ENCODE results near the gene PMEPA1. TPM values are rescaled to one million over a fixed set of nuclear protein-coding genes. Genes with fewer than 3 reads are reported as not detected.

Gene PMEPA1
- total RNA-seq, 1 experiment from 2014 or later: 89.8 TPM

DNA sequence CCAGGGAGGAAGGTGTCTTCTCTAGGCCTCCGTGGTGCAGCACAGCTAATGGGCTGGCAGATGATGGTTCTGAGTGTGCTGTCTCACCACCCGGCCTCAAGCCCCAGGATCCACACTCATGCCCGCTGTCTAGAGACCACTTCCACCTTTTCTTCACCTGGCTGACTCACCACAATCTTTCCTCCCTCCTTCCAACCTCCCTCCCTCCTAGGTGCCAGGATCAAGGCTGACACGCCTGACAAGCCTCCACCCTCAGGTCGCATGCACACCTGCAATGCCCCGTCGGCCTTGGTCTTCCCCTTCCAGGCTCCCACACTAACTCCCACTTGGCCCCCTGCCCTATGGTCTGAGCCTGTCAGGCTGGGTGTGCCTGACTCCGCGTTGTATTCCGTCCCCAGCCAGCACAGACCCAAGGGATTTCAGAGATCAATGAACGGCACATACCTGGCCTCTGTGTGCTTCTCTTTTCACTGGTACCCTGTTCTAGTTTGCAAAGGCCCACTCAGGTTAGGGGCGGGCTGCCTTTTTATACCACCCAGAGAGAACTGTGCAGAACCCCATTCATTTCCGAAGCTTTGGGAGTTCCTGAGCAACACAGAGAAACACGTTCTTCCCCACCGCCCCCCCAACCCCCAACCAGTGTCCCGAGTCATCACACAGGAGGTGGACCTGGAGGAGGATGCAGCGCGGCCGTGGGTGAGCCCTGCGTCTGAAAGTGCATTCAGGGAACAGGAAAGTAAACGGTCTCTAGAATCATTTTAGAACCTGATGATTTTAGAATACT, 39.3 kb downstream of the PMEPA1 start:
- intact Hi-C loops (cut with micrococcal nuclease; ENCODE audit: unreplicated experiment): no loop called here
- H3K36me3 ChIP-seq (ENCODE audit: control insufficient read depth, insufficient read depth, low read length): no peaks in the 10 kb centered on the region
- no peak overlapping the region for H3K4me3 ChIP-seq (ENCODE audit: low read depth in 2 of 2, low read length in 2 of 2)
- in situ Hi-C loops (cut with HindIII; ENCODE audit: low pct_unique_long_range_greater_than_20kb, low sequenced_read_pairs): no loop called here
- ChIA-PET POLR2A (no interaction called here), CTCF (no interaction called here)
- DNase-seq (ENCODE audit: low read depth, low spot score): no peak
- ATAC-seq: no peak
- no peaks in the 10 kb centered on the region for H3K4me1 ChIP-seq (ENCODE audit: control insufficient read depth, insufficient read depth, low read length)
- no peak overlapping the region for H3K27ac ChIP-seq (ENCODE audit: low read length)
- H3K27me3 ChIP-seq (ENCODE audit: control insufficient read depth, insufficient read depth, low read length): no peaks in the 10 kb centered on the region
- no peaks in the 10 kb centered on the region for H3K9me3 ChIP-seq (ENCODE audit: control insufficient read depth, insufficient read depth, low read depth, low read length)
- BruUV-seq (replicated peaks): no TSS peak
- TF ChIP-seq SIN3A (IDR thresholded peaks at IDR 0.05; ENCODE audit: borderline replicate concordance, insufficient read depth, low read depth, low read length) (no peak), TCF7L2 (IDR thresholded peaks at IDR 0.05; ENCODE audit: low read depth, low read length) (no peak), REST (IDR thresholded peaks at IDR 0.05; ENCODE audit: insufficient read depth in 1 of 2, low read depth in 2 of 2, low read length in 1 of 2) (no peak)

- Histone ChIP-seq H3K4me1 (ENCODE audit: control insufficient read depth, insufficient read depth, low read length) (no peaks in the 10 kb centered on the region), H3K9me3 (ENCODE audit: control insufficient read depth, insufficient read depth, low read depth, low read length) (no peaks in the 10 kb centered on the region), H3K27ac (ENCODE audit: low read length) (no peak overlapping the region), H3K36me3 (ENCODE audit: control insufficient read depth, insufficient read depth, low read length) (no peaks in the 10 kb centered on the region), H3K4me3 (ENCODE audit: low read depth in 2 of 2, low read length in 2 of 2) (no peak overlapping the region), H3K27me3 (ENCODE audit: control insufficient read depth, insufficient read depth, low read length) (no peaks in the 10 kb centered on the region)
- DNase-seq (ENCODE audit: low read depth, low spot score): no peak
- in situ Hi-C loops (cut with HindIII; ENCODE audit: low pct_unique_long_range_greater_than_20kb, low sequenced_read_pairs) (no loop called here), intact Hi-C loops (cut with micrococcal nuclease; ENCODE audit: unreplicated experiment) (no loop called here)
- CTCF ChIA-PET: no interaction called here
- BruUV-seq (replicated peaks): no TSS peak
- POLR2A ChIA-PET: no interaction called here
- TF ChIP-seq REST (IDR thresholded peaks at IDR 0.05; ENCODE audit: insufficient read depth in 1 of 2, low read depth in 2 of 2, low read length in 1 of 2): no peak
- no peak for TF ChIP-seq TCF7L2 (IDR thresholded peaks at IDR 0.05; ENCODE audit: low read depth, low read length)
- TF ChIP-seq CTCF (IDR thresholded peaks at IDR 0.05): no peak
- no peak for TF ChIP-seq POLR2AphosphoS5 (IDR thresholded peaks at IDR 0.05; ENCODE audit: low read depth, low read length)
- no peak for TF ChIP-seq SIN3A (IDR thresholded peaks at IDR 0.05; ENCODE audit: borderline replicate concordance, insufficient read depth, low read depth, low read length)
- no peak for ATAC-seq
Observed at GRCh38 chr20:57669632-57670031, 40.2 kb downstream of the PMEPA1 start.
